ENCODE measurements around the gene PLCB2.

GRCh38 chr15:40355976-40356585, 48.3 kb upstream of the PLCB2 start:
- TF ChIP-seq MAX (IDR thresholded peaks at IDR 0.05; ENCODE audit: low read depth, low read length) (no peak), CTCF (IDR thresholded peaks at IDR 0.05; ENCODE audit: low read depth, low read length) (no peak)
